ENCODE measurements around the gene IL1B.

DNA sequence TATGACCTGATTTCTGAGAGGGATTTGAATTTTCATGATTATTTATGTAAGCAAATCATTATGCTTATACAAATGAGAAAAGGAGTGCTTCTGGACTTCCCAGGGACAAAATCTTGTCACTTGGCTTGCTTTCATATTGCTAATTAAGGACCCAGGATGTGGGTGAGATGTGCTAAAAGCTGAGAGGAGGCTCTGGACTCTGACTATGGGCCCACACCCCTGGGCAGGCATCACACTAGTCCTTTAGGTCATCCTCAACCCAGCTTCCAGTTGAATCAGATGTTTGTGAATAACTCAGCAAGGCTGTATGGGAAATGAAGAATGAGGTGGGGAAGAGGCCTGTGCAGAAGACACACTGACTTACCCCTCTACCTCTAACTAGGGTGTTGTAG is 11.9 kb downstream of the IL1B start:
- TF ChIP-seq, protein P1, sequence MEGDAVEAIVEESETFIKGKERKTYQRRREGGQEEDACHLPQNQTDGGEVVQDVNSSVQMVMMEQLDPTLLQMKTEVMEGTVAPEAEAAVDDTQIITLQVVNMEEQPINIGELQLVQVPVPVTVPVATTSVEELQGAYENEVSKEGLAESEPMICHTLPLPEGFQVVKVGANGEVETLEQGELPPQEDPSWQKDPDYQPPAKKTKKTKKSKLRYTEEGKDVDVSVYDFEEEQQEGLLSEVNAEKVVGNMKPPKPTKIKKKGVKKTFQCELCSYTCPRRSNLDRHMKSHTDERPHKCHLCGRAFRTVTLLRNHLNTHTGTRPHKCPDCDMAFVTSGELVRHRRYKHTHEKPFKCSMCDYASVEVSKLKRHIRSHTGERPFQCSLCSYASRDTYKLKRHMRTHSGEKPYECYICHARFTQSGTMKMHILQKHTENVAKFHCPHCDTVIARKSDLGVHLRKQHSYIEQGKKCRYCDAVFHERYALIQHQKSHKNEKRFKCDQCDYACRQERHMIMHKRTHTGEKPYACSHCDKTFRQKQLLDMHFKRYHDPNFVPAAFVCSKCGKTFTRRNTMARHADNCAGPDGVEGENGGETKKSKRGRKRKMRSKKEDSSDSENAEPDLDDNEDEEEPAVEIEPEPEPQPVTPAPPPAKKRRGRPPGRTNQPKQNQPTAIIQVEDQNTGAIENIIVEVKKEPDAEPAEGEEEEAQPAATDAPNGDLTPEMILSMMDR (conservative IDR thresholded peaks at IDR 0.05) = no peak
- TF ChIP-seq EZH2 (IDR thresholded peaks at IDR 0.05; ENCODE audit: low read depth) = no peak
